Natural killer cell treated with Interleukin-12 subunit alpha and Interleukin-12 subunit beta and Interleukin-15 and Interleukin-18, amount 100 ng/mL, for 72 hours (primary cell): ENCODE measurements around the gene SCIMP. TPM values are rescaled to one million over a fixed set of nuclear protein-coding genes. Genes with fewer than 3 reads are reported as not detected.

Experiments used
- total RNA-seq, 2 donors: library from RNA; stranded (reverse); gene quantifications; one replicate each; pipeline ENCODE4 v1.2.3, GENCODE V29; 2022

SCIMP gene
- total RNA-seq, 2 donors from 2014 or later = 0.17 TPM; not detected in 1

Other genes with a start within 250 kb of the SCIMP start
- 10 to 100 TPM; 51.0 to 87.9 TPM for gene CAMTA2, start 247.2 kb downstream of the SCIMP start, total RNA-seq
- gene INCA1, start 237.3 kb downstream of the SCIMP start, total RNA-seq = under 1 TPM; 0.31 to 0.56 TPM
- 10 to 100 TPM; 39.4 to 80.3 TPM for gene KIF1C, start 236.9 kb downstream of the SCIMP start, total RNA-seq
- gene SLC52A1, start 199.4 kb downstream of the SCIMP start, total RNA-seq = not detected
- 1 to 10 TPM; 2.0 to 4.9 TPM for gene ZFP3, start 156.4 kb downstream of the SCIMP start, total RNA-seq
- gene ZNF232, start 123.0 kb downstream of the SCIMP start, total RNA-seq = 10 to 100 TPM; 14.0 to 15.1 TPM
- under 1 TPM; 0.06 to 0.21 TPM for gene USP6, start 118.8 kb downstream of the SCIMP start, total RNA-seq
- 10 to 100 TPM in 1 of 2 donors, 1 to 10 TPM in 1; 9.8 to 19.7 TPM for gene ZNF594, start 43.0 kb downstream of the SCIMP start, total RNA-seq
- gene RABEP1, start 47.4 kb upstream of the SCIMP start, total RNA-seq = 10 to 100 TPM; 42.8 to 77.0 TPM
- gene NUP88, start 184.8 kb upstream of the SCIMP start, total RNA-seq = 100 to 1,000 TPM in 1 of 2 donors, 10 to 100 TPM in 1; 82.1 to 118 TPM
- 10 to 100 TPM; 54.1 to 64.7 TPM for gene RPAIN, start 185.3 kb upstream of the SCIMP start, total RNA-seq
- gene C1QBP, start 204.3 kb upstream of the SCIMP start, total RNA-seq = 100 to 1,000 TPM; 173 to 271 TPM
- gene DHX33, start 234.1 kb upstream of the SCIMP start, total RNA-seq = 10 to 100 TPM; 26.5 to 57.0 TPM